OCI-LY7 (cell line): Measurements from ENCODE around the gene KRTAP3-3. TPM values are rescaled to one million over a fixed set of nuclear protein-coding genes. Genes with fewer than 3 reads are reported as not detected.

Source experiments
- BruUV-seq: library from RNA; stranded (reverse); fragments of 400-500 nt; replicated peaks from 2 replicates; lab custom pipeline; 2021; lab: Mats Ljungman, UMichigan
- CTCF ChIA-PET: fragments of 300-600 bp; sonication (Branson Sonifier 250); formaldehyde crosslinking; loops from one replicate; lab custom pipeline; 2022; ENCODE audit warnings: antibody characterized with exemption; ENCODE audit not compliant: unreplicated experiment; lab: Charles Lee
- POLR2A ChIA-PET: fragments of 300-600 bp; sonication (Branson Sonifier 250); formaldehyde crosslinking; loops from one replicate; lab custom pipeline; 2022; ENCODE audit warnings: antibody characterized with exemption; lab: Charles Lee
- DNase-seq: peaks from one replicate; pipeline ENCODE4 v3.0.0-alpha.2; 2015; ENCODE audit warnings: low spot score
- H2AFZ ChIP-seq: fragments of 200-600 bp; sonication (generic), shearing (Covaris generic); 2 replicates; pipeline ENCODE4 v1.6.1; 2014; ENCODE audit warnings: mild to moderate bottlenecking, antibody characterized with exemption, low read length, moderate library complexity
- H3K27ac ChIP-seq: fragments of 200-600 bp; sonication (generic); 2 replicates; pipeline ENCODE4 v1.5.1; 2014; ENCODE audit warnings: mixed run types, low read depth, mild to moderate bottlenecking, moderate library complexity, low read length, inconsistent platforms; ENCODE audit not compliant: poor library complexity, severe bottlenecking
- H3K36me3 ChIP-seq: fragments of 200-600 bp; sonication (generic); 2 replicates; pipeline ENCODE4 v1.6.1; 2014; ENCODE audit warnings: mild to moderate bottlenecking, antibody characterized with exemption, low read length, moderate library complexity, mixed read lengths; ENCODE audit not compliant: insufficient read depth
- H3K4me1 ChIP-seq: fragments of 200-600 bp; sonication (generic); 2 replicates; pipeline ENCODE4 v1.5.1; 2014; ENCODE audit warnings: mild to moderate bottlenecking, low read length; ENCODE audit not compliant: insufficient read depth, poor library complexity, severe bottlenecking
- H3K4me2 ChIP-seq: fragments of 200-600 bp; sonication (generic); 2 replicates; pipeline ENCODE4 v1.6.1; 2014; ENCODE audit warnings: mild to moderate bottlenecking, low read length
- H3K4me3 ChIP-seq: fragments of 200-600 bp; sonication (generic); 2 replicates; pipeline ENCODE4 v1.5.1; 2014; ENCODE audit warnings: mild to moderate bottlenecking, low read depth, low read length; ENCODE audit not compliant: poor library complexity, severe bottlenecking
- H3K79me2 ChIP-seq: fragments of 200-600 bp; sonication (generic); 2 replicates; pipeline ENCODE4 v1.6.1; 2016; ENCODE audit warnings: low read depth, mild to moderate bottlenecking, low read length, moderate library complexity, mixed read lengths; ENCODE audit not compliant: insufficient read depth
- H3K9me2 ChIP-seq: fragments of 200-600 bp; sonication (generic); 2 replicates; pipeline ENCODE4 v1.6.1; 2016; ENCODE audit warnings: mild to moderate bottlenecking, low read length, mixed read lengths; ENCODE audit not compliant: insufficient read depth
- H3K9me3 ChIP-seq: fragments of 200-600 bp; sonication (generic); 2 replicates; pipeline ENCODE4 v1.6.1; 2014; ENCODE audit warnings: mild to moderate bottlenecking, mixed run types, low read length, mixed read lengths
- H4K20me1 ChIP-seq: fragments of 200-600 bp; sonication (generic); 2 replicates; pipeline ENCODE4 v1.6.1; 2014; ENCODE audit warnings: mild to moderate bottlenecking, antibody characterized with exemption, low read length, moderate library complexity, mixed read lengths; ENCODE audit not compliant: insufficient read depth
- CTCF ChIP-seq: fragments of 200-600 bp; sonication (generic); conservative IDR thresholded peaks from 2 replicates; pipeline ENCODE4 v1.5.1; 2014; ENCODE audit warnings: mild to moderate bottlenecking, antibody characterized with exemption, low read length, moderate library complexity, mixed read lengths
- EZH2phosphoT487 ChIP-seq: fragments of 200-600 bp; sonication (generic); IDR thresholded peaks from 2 replicates; pipeline ENCODE4 v1.6.1; 2018; ENCODE audit warnings: low read depth, borderline replicate concordance, mild to moderate bottlenecking, mixed run types, antibody characterized with exemption, low read length, moderate library complexity, mixed read lengths
- intact Hi-C: fragments of 100-400 bp; cut with micrococcal nuclease; formaldehyde crosslinking; loops from one replicate; pipeline ENCODE4 v1.10.0; 2022; ENCODE audit not compliant: unreplicated experiment
- total RNA-seq, 2 experiments: library from RNA; depleted of rRNA in 1 of 2; stranded (reverse); fragments of >200 nt in 1 of 2; shearing (Covaris generic) in 1 of 2; gene quantifications; 2 replicates each; pipeline ENCODE4 v1.2.3, GENCODE V29; 2014 to 2022

Gene KRTAP3-3
- total RNA-seq, 2 experiments from 2014 or later = not detected

- intact Hi-C loops = no loop called here
- DNase-seq = no peak
Observed at GRCh38 chr17:40960144-40960543, 33.8 kb downstream of the KRTAP3-3 start.

GRCh38 chr17:40958086-40958953, 35.6 kb downstream of the KRTAP3-3 start:
- Histone ChIP-seq H4K20me1 (no peaks in the 10 kb centered on the region), H3K4me2 (no peak overlapping the region), H3K4me3 (no peak overlapping the region), H2AFZ (no peak overlapping the region), H3K9me2 (no peaks in the 10 kb centered on the region), H3K36me3 (no peaks in the 10 kb centered on the region), H3K27ac (no peak overlapping the region), H3K79me2 (no peaks in the 10 kb centered on the region), H3K4me1 (no peaks in the 10 kb centered on the region), H3K9me3 (no peaks in the 10 kb centered on the region)
- no TSS peak for BruUV-seq
- TF ChIP-seq CTCF = no peak
- no peak for TF ChIP-seq EZH2phosphoT487
- ChIA-PET POLR2A (no interaction called here), CTCF (no interaction called here)
- intact Hi-C loops = no loop called here
- DNase-seq = no peak

More at GRCh38 chr17:40960144-40960543, 33.8 kb downstream of the KRTAP3-3 start:
- no peak overlapping the region for H3K27ac ChIP-seq
- TF ChIP-seq EZH2phosphoT487 (no peak), CTCF (no peak)
- BruUV-seq = no TSS peak
- H2AFZ ChIP-seq = no peak overlapping the region
- H3K79me2 ChIP-seq = no peaks in the 10 kb centered on the region
- no peaks in the 10 kb centered on the region for H3K9me2 ChIP-seq
- ChIA-PET POLR2A (no interaction called here), CTCF (no interaction called here)
- H3K4me2 ChIP-seq = no peak overlapping the region
- no peaks in the 10 kb centered on the region for H3K36me3 ChIP-seq
- no peaks in the 10 kb centered on the region for H3K4me1 ChIP-seq
- H3K4me3 ChIP-seq = no peak overlapping the region
- no peaks in the 10 kb centered on the region for H3K9me3 ChIP-seq
- no peaks in the 10 kb centered on the region for H4K20me1 ChIP-seq
